DMS 273 (cell line): ENCODE data around the gene PCDHGA10.
"Not testable (repeated sequence)": the region's sequence is repeated elsewhere in the genome, so short reads cannot be mapped to it uniquely, and the experiment has no call there.

ENCODE experiments used
- DNase-seq: peaks from one replicate; lab custom pipeline; 2025; ENCODE audit not compliant: unreplicated experiment; lab: John Stamatoyannopoulos, UW

The PCDHGA10 gene

DNA sequence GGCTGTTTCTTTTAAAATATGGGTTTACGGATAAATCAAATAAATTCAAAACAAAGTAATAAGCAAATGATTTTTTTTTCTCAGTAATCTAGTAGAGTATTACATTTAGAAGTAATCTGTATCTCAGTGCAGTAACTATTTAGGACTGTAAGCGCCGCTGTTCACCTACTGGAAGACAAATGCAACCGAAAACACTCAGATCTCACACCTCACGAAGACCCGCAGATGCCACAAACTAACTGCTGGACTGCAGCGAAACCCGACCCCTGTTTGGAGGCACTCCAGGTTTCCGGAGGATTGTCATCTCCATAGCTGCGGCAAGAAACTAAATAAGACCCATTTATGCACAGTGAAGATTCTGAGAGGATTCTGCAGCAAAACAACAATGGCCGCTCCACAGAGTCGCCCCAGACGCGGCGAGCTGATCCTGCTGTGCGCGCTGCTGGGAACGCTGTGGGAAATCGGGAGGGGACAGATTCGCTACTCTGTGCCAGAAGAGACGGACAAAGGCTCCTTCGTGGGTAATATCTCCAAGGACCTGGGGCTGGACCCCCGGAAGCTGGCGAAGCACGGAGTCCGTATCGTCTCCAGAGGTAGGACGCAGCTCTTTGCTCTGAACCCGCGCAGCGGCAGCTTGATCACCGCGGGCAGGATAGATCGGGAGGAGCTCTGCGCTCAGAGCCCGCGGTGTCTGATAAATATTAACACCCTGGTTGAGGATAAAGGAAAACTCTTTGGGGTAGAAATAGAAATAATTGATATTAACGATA is 20.2 kb upstream of the PCDHGA10 start, which contains the start of gene PCDHGA8:
PCDHGA8 (plus strand) TSS at position 205 of the 770 bp plus-strand sequence; CDS start at position 386, 181 bp downstream.
- DNase-seq: peak; percentile 46

GRCh38 chr5:141393267-141393666 is 19.5 kb upstream of the PCDHGA10 start:
- DNase-seq: no peak

DNA sequence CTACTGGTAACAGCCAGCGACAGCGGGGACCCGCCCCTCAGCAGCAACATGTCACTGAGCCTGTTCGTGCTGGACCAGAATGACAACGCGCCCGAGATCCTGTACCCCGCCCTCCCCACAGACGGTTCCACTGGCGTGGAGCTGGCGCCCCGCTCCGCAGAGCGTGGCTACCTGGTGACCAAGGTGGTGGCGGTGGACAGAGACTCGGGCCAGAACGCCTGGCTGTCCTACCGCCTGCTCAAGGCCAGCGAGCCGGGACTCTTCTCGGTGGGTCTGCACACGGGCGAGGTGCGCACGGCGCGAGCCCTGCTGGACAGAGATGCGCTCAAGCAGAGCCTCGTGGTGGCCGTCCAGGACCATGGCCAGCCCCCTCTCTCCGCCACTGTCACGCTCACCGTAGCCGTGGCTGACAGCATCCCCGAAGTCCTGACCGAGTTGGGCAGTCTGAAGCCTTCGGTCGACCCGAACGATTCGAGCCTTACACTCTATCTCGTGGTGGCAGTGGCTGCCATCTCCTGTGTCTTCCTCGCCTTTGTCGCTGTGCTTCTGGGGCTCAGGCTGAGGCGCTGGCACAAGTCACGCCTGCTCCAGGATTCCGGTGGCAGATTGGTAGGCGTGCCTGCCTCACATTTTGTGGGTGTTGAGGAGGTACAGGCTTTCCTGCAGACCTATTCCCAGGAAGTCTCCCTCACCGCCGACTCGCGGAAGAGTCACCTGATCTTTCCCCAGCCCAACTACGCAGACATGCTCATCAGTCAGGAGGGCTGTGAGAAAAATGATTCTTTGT is 18.2 kb upstream of the PCDHGA10 start:
- DNase-seq: not testable (repeated sequence)

- DNase-seq: not testable (repeated sequence)
Observed at GRCh38 chr5:141397756-141398551, 14.8 kb upstream of the PCDHGA10 start, which contains the start of gene PCDHGB5. Gene PCDHGB5, plus strand, starts transcription at chr5:141397947. Its CDS starts 181 bp downstream, at chr5:141398128.

- no peak for DNase-seq
Observed at GRCh38 chr5:141398608-141399007, 14.2 kb upstream of the PCDHGA10 start.

- DNase-seq: no peak
Observed at GRCh38 chr5:141399555-141400258, 13.1 kb upstream of the PCDHGA10 start.

DNA sequence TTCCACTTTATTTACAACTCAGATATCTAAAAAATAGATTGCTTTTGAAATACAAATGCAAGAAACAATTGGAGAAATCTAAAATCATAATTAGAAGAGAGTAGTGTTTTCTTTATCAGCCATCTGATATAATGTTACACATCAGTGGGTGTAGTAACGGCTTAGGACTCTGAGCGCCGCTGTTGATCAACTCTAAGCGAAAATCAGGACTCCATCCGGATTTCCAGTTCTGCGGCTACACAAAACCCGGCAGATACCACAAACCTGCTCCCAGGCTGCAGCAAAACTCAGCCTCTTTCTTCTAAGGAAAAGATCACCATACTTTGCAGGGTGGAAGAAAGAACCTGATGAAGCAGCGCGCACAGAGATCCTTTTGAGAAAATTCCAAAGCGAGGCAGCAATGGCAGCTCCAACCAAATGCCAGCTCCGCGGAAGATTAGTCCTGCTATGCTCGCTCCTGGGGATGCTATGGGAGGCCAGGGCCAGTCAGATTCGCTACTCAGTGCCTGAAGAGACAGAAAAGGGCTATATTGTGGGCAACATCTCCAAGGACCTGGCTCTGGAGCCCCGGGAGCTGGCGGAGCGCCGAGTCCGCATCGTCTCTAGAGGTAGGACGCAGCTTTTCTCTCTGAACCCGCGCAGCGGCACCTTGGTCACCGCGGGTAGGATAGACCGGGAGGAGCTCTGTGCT is 10.1 kb upstream of the PCDHGA10 start, which contains the start of gene PCDHGA9:
PCDHGA9 (plus strand) TSS at position 226 of the 691 bp plus-strand sequence; CDS start at position 401, 175 bp downstream.
- DNase-seq: peak; percentile 51

DNA sequence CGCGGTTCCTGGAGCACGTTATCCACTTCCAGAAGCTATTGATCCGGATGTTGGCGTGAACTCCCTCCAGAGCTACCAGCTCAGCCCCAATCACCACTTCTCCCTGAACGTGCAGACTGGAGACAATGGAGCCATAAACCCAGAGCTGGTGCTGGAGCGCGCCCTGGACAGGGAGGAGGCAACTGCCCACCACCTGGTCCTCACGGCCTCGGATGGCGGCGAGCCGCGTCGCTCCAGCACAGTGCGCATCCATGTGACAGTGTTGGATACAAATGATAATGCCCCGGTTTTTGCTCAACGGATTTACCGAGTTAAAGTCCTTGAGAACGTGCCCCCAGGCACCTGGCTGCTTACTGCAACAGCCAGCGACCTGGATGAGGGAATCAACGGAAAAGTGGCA is 9.4 kb upstream of the PCDHGA10 start:
- DNase-seq: no peak

- DNase-seq: not testable (repeated sequence)
Observed at GRCh38 chr5:141407790-141408505, 4.8 kb upstream of the PCDHGA10 start, which contains the start of gene PCDHGB6. Gene PCDHGB6, plus strand, starts transcription at chr5:141408021. Its CDS starts 182 bp downstream, at chr5:141408203.

- no peak for DNase-seq
Observed at GRCh38 chr5:141409598-141410306, 3.0 kb upstream of the PCDHGA10 start.

- no peak for DNase-seq
Observed at GRCh38 chr5:141411575-141411974, 1.2 kb upstream of the PCDHGA10 start.

DNA sequence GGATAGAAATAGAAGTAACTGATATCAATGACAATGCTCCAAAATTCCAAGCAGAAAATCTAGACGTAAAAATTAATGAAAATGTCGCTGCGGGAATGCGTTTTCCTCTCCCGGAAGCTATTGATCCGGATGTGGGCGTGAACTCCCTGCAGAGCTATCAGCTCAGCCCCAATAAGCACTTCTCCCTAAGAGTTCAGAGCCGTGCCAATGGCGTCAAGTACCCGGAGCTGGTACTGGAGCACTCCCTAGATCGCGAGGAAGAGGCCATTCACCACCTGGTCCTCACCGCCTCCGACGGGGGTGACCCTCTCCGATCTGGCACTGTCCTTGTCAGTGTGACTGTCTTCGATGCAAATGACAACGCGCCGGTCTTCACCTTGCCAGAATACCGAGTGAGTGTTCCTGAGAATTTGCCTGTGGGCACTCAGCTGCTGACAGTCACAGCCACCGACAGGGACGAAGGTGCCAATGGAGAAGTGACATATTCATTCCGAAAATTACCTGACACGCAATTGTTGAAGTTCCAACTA is 818 bp downstream of the PCDHGA10 start:
- DNase-seq: peak; percentile 22

DNA sequence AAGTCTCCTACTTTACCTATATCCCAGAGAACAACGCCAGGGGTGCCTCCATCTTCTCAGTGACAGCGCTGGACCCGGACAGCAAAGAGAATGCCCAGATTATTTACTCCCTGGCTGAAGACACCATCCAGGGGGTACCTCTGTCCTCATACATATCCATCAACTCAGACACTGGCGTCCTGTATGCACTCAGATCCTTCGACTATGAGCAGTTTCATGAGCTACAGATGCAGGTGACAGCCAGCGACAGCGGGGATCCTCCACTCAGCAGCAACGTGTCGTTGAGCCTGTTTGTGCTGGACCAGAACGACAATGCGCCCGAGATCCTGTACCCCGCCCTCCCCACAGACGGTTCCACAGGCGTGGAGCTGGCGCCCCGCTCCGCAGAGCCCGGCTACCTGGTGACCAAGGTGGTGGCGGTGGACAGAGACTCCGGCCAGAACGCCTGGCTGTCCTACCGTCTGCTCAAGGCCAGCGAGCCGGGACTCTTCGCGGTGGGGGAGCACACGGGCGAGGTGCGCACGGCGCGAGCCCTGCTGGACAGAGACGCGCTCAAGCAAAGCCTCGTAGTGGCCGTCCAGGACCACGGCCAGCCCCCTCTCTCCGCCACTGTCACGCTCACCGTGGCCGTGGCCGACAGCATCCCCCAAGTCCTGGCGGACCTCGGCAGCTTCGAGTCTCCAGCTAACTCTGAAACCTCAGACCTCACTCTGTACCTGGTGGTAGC is 1.9 kb downstream of the PCDHGA10 start:
- not testable (repeated sequence) for DNase-seq

- not testable (repeated sequence) for DNase-seq
Observed at GRCh38 chr5:141415275-141415618, 2.5 kb downstream of the PCDHGA10 start.

GRCh38 chr5:141417494-141418172 is 4.8 kb downstream of the PCDHGA10 start, which contains the start of gene PCDHGB7:
Gene PCDHGB7, plus strand, starts transcription at chr5:141417677. Its CDS starts 183 bp downstream, at chr5:141417860.
- peak; percentile 25 for DNase-seq

DNA sequence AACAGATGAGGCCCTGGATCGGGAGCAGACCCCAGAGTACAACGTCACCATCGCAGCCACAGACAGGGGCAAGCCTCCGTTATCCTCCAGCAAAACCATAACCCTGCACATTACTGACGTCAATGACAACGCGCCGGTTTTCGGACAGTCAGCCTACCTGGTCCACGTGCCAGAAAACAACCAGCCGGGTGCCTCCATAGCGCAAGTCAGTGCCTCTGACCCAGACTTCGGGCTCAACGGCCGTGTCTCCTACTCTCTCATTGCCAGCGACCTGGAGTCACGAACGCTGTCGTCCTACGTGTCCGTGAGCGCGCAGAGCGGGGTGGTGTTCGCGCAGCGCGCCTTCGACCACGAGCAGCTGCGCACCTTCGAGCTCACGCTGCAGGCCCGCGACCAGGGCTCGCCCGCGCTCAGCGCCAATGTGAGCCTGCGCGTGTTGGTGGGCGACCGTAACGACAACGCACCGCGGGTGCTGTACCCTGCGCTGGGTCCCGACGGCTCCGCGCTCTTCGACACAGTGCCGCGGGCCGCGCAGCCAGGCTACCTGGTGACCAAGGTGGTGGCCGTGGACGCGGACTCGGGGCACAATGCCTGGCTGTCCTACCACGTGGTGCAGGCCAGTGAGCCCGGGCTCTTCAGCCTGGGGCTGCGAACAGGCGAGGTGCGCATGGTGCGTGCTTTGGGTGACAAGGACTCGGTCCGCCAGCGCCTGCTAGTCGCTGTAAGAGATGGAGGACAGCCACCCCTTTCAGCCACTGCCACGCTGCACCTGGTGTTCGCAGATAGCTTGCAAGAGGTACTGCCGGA is 6.5 kb downstream of the PCDHGA10 start:
- no peak for DNase-seq
